GM19238 (cell line): ENCODE measurements around the gene STK38.
"Not testable (repeated sequence)": the region's sequence is repeated elsewhere in the genome, so short reads cannot be mapped to it uniquely, and the experiment has no call there.

Experiments
- DNase-seq: peaks from one replicate; pipeline ENCODE4 v3.0.0; 2011; ENCODE audit warnings: low spot score; ENCODE audit not compliant: insufficient read length

The STK38 gene

GRCh38 chr6:36546920-36547645, at the start of gene STK38:
TSS of gene STK38 (minus strand) at chr6:36547479. CDS start at chr6:36540202, 7,277 bp downstream.
- DNase-seq = peak; percentile 93

DNA sequence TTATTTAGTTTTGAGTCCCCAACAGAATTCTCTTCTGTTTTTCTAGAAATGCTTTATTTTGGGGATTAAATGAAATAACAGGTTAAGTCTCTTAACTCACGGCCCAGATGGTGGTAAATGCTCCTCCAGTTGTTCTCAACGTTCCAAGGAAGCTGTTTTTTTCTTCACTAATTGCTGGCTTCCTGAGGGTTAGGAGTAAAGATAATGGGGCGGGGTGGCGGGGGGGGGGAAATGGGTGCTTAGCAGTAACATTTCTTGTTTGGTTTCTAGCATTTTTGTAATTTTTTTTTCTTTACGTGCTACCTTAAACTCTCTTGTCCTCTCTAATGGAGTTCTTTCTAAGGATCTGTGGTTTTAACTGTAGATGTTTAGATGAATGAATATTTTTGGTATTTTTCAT, 49.1 kb upstream of the STK38 start:
- no peak for DNase-seq

DNA sequence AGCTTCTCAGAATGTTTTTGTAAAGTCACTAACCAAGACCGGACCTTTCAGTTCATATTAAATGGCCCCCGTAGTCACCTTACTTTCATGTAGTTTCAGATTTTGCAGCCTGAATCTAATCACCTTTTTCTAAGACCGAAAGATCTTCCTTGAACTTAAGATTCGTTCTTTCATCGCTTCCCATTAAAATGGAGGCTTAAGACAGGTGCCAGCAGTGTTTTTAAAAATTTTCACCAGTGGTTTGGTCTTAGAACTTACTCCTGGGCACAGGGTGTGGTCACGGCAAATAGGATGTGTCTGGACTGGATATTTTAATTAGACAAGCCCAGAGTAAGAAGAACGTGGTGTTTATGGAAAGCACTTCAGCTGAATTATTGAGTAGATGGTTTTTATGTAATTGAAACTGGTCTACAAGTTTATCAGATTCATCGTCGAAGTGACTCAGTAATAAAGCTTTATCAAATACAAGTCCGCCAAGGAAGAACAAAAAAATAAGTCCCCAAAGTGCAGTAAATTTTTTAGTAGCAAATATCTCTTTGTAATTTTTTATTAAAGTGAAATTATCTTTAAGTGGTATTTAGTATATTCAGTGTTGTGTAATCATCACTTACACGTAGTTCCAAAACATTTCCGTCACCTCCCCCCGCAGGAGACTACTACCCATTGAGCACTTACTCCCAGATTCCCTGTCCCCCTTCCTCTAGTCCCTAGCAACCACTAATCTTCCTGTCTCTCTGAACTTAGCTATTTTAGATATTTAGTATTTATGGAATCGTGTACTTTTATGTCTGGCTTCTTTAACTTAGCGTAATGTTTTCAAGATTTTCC, 47.8 kb upstream of the STK38 start:
- no peak for DNase-seq

GRCh38 chr6:36594029-36594815, 46.9 kb upstream of the STK38 start, which contains the start of gene SRSF3:
TSS of gene SRSF3 (plus strand) at chr6:36594362. CDS start at chr6:36596763, 2,401 bp downstream.
- peak; percentile 76 for DNase-seq

DNA sequence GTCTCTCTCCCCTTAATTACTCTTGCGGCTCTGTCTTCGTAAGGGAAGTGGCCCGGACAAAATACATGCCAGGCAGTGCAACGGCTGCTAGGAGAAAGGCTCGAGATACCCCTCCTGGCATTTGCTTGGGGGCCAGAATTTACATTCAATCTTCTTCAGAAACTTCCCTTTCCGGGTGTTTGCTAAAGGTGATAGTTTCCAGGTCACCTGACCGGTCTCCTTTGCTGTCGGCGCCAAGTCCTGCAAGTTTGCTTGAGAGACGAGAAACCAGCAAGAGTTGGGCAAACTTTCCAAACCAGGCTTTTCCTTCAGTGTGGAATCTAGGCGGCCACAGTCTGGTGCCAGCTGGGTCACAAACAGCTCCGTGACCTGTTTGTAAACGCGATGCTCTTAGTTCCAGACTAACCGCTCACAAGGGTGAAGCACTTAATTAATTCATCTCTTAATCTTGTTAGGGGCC, 46.3 kb upstream of the STK38 start:
- no peak for DNase-seq

- DNase-seq = peak; percentile 27
These were observed 45.0 kb upstream of the STK38 start for GRCh38 chr6:36592221-36592655.

DNA sequence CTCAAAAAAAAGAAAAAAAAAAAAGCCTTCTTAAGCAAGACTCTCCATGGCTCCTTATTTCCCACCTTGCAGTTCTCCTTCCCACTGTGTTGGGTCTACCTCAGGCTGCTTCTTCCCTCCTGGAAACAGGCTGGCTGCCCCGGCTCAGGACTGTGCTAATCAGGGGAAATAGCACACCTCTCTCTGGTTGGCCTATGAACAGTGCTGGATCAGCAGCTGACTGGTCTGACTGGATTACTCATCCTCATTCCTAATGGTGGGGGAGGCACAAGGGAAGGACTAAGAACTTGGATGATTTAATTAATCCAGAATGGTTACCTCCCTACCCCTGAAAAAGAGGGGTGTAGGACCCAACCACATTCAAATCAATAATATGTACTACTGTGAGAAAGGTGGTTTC, 43.0 kb upstream of the STK38 start:
- no peak for DNase-seq

- not testable (repeated sequence) for DNase-seq
These were observed 41.7 kb upstream of the STK38 start for GRCh38 chr6:36589025-36589400.

GRCh38 chr6:36586606-36587005, 39.3 kb upstream of the STK38 start:
- DNase-seq = no peak

DNA sequence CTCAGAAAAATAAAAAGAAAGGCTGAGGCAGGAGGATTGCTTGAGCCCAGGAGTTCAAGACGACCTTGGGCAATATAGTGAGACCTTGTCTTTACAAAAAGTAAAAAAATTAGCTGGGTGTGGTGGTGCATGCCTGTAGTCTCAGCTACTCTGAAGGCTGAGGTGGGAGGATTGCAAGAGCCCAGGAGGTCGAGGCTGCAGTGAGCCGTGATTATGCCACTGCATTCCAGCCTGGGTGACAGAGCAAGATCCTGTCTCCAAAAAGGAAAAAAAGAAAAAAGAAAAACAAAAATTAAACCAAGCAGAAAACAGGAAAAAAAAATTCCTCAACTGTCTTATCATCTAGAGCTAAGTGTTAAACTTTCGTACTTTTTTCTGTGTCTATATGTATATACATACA, 34.4 kb upstream of the STK38 start:
- DNase-seq = no peak

- DNase-seq = no peak
These were observed 32.9 kb upstream of the STK38 start for GRCh38 chr6:36580184-36580526.

DNA sequence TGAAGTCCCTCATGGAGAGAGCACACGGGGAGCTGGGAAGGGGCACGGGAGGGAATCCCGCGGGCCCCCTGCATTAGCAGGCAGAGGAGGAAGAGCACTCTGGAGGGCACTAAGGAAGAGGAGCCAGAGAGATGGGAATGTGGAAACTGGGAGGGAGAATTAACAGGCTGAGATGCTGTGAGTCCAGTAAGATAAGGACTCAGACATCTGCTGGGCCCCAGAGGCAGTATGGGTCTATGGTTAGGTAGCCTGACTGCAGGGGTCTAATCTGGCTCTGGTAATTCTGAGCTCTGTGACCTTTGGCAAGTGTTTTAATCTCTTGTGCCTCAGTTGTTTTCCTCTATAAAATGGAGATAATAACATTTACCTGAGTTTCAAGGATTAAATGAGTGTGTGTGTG, 31.2 kb upstream of the STK38 start:
- no peak for DNase-seq

DNA sequence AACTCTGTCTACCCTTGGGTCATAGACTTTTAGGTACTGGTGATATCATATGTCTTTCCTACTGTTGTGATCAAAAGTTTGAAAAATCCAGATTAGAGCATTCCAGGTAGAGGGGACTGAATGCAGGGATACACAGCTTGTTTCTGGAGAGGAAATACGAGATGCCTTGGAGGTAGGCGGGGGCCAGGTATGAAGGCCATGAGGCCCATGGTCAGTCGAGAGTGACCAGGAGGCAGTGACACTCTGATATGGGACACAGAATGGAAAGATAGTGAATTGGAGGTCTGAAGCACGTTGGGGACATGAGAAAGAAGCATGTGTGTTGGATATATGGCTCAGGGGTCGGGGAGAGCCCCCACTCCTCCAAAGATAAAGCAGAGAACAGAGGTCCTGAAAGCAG, 30.8 kb upstream of the STK38 start:
- DNase-seq = no peak

- no peak for DNase-seq
These were observed 30.0 kb upstream of the STK38 start for GRCh38 chr6:36577301-36577700.

GRCh38 chr6:36576578-36576977, 29.3 kb upstream of the STK38 start:
- DNase-seq = no peak

DNA sequence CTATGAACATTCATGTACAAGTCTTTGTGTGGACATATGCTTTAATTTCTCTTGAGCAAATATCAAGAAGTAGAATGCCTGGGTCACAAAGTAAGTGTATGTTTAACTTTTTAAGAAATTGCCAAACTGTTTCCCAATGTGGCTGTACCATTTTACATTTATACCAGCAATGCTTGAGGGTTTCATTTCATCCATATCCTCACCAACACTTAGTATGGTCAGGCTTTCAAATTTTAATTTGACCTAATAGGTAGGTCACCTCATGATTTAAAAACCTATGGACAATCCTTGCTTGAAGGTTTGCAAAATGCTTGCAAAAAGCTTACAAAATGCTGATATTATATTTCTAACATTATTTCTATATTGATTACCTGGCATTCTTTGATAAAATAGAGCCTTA, 27.4 kb upstream of the STK38 start:
- DNase-seq = no peak

DNA sequence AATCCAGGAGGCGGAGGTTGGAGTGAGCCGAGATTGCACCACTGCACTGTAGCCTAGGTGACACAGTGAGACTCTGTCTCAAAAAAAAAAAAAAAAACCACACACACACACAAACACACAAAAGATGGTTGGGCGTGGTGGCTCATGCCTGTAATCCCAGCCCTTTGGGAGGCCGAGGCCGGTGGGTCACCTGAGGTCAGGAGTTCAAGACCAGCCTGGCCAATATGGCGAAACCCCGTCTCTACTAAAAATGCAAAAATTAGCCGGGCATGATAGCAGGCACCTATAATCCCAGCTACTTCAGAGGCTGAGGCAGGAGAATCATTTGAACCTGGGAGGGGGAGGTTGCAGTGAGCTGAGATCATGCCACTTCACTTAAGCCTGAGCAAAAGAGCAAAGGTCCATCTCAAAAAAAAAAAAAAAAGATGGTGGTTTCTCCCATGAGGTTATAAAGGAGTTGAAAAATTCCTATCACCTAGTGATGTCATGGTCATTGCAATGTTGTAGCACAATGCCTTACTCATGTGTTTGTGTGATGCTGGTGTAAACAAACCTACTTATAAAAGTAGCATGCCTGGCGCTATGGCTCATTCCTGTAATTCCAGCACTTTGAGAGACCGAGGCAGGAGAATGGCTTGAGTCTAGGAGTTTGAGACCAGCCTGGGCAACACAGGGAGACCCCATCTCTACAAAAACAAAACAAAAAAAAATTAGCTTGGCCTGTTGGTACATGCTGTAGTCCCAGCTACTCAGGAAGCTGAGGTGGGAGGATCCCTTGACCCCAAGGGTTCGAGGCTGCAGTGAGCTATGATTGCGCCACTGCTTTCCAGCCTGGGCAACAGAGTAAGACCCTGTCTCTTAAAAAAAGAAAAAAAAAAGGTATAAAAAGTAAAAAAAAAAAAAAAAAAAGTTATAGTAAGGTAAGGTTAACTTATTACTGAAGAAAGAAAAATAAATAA, 25.4 kb upstream of the STK38 start:
- not testable (repeated sequence) for DNase-seq

DNA sequence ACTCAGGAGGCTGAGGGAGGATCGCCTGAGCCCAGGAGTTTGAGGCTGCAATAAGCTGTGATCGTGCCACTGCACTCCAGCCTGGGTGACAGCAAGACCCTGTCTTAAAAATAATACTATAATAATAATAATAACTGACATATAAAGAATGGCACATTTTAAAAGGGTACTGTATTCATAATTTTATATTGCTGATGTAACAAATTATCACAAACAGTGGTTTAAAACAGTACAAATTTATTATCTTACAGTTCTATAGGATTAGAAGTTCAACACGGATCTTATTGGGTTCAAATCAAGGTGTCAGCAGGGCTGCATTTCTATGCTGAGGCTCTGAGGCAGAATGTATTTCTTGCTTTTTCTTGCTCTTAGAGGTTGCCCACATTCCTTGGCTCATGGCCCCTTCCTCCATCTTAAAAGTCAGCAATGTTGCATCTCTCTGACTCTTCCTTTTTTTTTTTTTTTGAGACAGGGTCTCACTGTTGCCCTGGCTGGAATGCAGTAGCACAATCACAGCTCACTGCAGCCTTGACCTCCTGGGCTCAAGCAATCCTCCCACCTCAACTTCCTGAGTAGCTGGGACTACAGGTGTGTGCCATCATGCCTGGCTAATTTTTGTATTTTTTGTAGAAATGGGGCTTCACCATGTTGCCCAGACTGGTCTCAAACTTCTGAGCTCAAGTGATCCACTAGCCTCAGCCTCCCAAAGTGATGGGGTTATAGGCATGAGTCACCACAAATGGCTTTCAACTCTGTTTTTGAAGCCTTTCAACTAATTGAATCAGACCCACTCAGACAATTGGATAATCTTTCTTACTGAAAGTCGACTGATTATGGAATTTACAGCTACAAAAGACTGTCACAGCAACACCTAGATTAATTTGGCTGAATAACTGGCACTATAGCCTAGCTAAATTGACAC, 24.1 kb upstream of the STK38 start:
- no peak for DNase-seq

GRCh38 chr6:36570264-36570663, 23.0 kb upstream of the STK38 start:
- no peak for DNase-seq
